ENCODE data around the gene PHC2.

Gene PHC2

DNA sequence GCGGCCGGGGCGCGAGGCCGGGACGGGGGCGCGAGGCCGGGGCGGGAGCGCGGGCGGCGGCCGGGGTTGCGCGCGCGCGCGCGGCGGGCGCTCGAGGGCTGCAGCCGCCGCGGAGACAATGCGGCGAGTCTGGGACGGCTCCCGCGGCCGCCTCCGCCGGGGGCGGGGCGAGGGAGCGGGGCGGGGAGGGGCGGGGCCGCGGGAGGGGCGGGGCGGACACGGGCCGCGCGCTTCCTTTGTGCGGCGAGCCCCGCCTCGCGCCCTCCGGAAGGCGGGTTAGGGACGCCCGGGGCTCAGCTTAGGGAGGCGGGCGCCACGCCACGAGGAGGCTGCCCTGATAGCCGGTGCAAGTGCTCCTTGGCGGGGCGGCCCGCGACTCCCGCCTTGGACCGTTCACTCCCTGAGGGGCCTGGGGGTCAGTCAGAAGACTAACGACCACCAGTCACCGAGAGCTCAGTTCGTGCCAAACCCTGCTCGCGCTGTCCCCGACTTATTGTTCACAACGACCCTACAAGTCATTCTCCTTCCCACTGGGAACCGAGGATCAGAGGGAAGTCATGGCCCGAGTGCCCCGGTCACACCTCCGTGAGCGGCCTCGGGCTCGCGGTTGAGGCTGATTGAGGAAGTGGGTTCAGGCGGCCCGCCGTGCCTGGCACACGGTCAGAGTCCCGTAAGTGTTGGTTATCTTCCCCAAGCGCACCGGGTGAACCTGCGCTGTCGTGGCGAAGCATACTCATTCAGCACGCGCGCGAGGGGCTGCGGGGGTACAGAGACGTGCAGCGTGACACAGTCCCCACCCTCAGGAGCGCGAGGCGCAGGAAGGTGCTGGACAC, 80.9 kb downstream of the PHC2 start:
- DNase-seq (ENCODE audit: low spot score): peak; percentile 89

DNA sequence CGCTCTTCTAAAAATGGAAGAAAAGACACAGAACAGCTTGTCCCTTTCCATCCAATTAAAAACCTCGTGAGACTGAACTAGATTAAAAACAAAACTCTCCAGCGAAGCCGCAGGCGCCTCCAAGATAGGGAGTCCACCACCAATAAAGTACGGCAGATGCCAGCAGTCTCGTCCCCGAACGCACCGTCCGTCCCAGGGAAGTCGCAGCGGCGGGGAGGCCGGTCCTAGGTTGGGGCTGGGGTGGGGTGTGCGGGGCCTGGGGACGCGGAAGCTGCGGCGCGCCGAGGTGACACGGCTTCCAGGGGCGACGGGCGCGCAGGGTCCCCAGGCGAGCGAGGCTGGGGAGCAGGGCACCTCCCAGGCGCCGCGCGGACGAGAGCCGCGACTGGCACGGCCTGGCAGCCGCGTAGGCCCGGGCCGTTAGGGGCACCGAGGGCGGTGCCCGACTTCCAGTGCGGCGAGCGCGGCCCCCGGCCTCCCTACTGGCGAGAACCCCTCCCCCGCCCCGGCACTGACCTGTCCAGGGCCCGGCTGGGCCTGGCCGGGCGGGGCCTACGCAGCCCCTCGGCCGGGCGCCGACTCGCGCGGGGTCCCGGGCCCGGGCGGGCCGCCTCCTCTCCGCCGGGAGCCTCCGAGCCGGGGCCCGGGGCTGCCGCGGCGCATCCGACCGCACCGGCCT, 81.7 kb downstream of the PHC2 start:
- DNase-seq (ENCODE audit: low spot score): no peak

DNA sequence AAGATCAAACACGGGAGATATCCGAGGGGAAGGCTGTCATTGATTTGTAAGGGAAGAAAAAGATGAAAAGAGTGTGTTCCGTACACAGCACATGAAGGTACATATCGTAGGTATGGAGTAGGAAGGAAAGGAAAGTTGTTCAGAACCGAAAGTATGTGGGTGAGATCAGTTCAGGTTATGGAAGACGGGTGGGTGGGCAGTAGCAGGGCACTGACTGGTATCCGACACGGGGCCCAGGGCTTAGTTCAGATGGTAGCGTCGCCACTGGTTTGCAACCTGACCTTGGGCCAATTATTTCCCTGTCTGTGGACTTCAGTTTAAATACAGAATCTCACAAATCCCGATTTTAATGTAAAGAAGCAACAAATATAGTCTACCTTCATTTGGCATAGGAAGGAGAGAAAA, 82.2 kb downstream of the PHC2 start:
- DNase-seq (ENCODE audit: low spot score): no peak

DNA sequence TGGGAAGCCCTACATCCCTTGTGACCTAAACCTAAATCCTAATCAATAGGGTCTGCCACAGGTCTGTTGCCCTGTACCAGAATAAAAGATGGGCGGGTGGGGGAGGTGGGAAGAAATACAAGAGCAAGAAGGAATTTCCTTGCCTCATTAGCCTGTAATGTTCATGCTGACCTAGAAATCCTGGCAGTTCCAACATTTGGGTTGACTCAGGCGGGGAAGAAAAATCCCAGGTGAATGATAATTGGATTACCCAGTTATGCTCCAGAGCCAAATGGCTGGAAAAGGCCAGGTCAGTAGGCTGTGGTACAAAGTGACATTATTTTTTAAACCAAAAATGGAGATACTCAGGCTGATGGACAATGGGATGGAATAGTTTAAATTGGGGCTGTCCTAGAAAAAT, 82.7 kb downstream of the PHC2 start:
- DNase-seq (ENCODE audit: low spot score): no peak

DNA sequence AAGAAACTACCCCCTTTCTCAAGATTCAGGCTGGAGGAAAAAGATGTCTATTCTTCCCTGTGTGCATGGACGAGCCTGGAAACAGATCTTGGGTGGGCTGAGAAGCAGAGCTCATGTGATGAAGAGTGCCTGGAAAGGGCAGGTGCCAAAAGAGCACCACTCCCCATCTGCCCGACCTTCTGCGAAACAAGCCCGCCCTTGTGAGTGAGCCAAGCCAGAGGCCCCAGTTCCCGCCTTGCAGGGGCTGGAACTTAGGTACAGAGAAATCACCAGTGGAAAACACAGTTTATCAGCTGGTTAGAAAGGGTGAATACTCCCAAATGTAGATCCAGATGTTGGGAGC, 83.3 kb downstream of the PHC2 start:
- DNase-seq (ENCODE audit: low spot score): no peak

DNA sequence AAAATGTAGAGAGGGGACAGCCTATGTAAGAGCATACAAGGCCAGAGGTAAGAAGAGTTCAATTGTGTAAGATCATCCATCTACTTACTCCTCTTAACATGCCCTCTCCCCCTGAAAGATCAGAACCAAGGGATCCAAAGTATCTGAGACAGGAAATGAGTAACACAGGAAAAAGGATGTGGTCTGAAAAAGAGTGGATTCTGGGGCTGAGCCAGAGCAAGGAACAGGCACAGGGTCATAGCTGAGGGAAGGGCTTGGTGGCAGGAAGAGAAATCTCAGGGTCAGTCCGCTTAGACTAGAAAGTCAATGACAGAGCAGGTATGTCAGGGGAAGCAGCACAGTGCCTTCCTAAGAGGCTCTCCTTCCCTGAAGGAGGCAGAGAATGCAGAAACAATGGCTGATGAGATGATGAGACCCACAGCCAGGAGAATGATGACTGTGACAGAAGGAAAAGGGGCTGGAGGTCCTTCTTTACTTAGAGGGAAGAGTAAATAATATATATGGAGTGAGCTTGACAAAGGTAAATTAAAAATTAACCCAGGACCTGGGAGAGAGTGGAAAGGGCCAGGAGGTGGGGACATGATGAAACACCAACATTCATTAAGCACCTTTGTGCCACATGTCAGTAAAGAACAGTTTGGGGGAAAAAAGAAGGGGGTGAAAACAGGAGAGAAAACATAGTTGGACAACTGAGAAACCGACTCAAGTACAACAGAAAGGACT, 83.8 kb downstream of the PHC2 start:
- no peak for DNase-seq (ENCODE audit: low spot score)

DNA sequence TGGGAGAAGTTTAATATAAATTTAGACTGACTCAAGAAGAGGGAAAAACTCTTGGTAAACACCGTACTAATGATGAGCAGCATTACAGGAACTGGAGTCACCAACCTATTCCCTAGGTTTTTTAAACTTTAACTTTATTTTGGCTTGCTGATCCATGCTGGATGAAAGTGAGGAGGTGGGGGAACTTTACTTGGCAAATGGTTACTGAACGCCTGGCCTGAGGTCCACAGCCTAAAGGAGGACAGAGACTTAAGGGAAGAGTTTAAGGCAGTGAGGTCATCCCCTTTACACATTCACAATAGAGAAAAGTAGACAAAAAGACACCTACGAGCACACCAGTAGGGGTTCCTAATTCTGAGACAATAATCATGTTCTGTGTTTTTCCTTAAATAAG, 84.4 kb downstream of the PHC2 start:
- DNase-seq (ENCODE audit: low spot score): no peak

DNA sequence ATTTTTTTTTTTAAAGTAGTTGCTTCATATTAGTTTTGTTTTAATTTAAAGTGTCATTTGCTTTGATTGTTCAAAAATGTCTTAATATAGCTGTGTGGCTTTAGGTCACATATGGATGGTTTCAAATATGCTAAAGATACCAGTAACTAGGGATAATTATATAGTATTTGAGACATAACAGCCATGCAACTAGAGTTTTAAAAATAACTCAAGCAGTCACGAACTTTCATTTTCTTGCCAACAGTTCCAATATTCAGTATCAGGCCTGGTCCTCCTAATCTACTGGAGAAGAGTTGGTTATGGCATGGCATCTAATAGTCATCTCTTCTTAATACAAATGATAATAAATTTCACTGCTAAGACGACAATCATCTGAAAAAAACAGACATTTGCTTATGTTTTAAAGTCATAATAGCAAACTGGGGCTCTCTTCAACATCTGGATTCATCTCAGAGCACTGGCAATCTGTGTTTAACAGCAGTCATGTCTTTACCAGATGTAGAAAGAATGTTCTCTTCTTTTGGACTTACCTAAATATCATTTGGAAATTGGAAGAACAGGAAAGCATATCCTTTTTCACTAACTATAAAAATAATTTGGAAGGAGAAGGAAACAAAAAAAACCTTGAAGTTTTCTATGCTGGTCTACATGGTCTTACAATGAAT, 85.9 kb downstream of the PHC2 start:
- no peak for DNase-seq (ENCODE audit: low spot score)

DNA sequence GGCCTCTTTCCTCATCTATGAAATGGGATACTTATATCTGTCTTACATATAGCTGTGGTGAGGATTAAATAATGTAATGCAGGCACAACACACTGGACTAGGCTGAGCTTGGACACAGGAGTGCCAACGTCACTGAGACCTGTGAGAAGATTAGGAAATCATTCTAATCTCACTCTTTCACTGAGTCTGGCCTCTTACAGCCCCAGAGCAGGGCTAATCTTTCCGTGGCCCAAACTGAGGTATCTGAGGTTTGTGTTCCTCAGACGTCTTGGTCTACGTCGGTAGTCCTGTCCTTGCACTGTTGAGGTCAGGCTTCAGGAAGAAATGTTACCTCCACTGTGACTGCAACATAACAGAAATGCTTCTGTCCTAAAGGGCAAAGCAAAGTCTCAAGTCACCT, 87.4 kb downstream of the PHC2 start:
- DNase-seq (ENCODE audit: low spot score): no peak

DNA sequence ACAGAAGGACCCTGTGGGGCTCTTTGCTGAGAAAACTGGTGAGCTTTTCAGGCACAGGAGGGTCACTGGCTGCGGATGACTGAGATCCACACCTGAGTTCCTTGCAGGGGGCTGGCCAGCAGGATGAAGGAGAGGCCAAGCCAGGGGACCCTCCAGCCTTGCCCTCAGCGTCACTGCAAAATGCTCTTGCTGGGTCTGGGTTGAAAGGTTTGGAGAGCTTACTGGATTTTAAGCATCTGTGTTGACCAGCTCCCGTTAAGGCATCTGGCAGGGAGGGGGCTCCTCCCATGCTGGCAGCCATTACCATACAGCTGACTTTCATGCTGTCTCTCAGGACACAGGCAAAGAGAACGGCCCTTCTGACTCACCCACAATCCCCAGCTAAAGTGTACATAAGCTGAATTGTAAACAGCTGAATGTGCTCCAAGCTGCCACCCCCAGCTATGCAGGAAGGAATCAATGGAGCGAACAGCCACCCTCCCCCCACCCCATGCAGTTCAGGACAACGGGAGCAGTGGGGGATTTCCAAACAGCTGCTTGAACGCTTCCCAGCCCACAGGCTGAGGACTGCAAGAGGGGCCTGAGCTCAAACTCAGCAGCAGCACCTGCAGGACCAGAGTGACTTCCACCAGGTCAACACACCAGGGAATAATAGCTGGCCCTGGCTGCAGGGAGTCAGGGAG, 88.7 kb downstream of the PHC2 start:
- DNase-seq (ENCODE audit: low spot score): peak; percentile 88

DNA sequence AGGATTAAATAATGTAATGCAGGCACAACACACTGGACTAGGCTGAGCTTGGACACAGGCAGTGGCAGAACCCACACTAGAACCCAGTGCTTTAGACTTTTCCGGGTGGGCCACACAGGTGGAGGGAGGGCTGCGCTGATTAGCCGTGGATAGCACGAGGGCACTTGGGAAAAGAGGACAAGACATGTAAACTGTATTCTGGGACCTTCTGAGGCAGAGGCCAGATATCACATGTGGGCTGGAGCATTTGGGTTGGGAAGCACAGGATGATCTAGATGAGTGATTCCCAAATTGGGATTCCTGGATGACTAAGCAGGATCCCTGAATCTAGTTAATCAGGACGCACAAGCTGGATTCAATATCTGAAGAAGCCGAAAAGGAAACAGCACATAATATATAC, 89.7 kb downstream of the PHC2 start:
- DNase-seq (ENCODE audit: low spot score): no peak

DNA sequence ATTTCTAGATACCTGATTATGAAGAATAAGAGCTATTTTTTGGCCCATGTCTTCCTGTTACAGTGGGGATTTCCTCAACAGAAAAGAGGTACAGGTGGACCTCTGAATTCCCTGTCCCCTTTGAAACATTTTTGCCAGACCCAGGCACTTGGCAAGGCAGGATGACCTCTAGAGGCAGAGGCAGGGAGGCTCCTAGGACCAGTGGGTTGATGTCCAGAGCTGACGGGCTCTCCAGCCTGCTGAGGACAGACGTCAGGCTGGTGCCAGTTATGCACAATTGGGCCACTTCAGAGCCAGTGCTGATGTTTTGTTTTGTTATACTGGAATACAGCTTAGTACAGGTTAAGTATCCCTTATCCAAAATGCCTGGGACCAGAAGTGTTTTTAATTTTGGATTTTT, 91.5 kb downstream of the PHC2 start:
- DNase-seq (ENCODE audit: low spot score): peak; percentile 64

DNA sequence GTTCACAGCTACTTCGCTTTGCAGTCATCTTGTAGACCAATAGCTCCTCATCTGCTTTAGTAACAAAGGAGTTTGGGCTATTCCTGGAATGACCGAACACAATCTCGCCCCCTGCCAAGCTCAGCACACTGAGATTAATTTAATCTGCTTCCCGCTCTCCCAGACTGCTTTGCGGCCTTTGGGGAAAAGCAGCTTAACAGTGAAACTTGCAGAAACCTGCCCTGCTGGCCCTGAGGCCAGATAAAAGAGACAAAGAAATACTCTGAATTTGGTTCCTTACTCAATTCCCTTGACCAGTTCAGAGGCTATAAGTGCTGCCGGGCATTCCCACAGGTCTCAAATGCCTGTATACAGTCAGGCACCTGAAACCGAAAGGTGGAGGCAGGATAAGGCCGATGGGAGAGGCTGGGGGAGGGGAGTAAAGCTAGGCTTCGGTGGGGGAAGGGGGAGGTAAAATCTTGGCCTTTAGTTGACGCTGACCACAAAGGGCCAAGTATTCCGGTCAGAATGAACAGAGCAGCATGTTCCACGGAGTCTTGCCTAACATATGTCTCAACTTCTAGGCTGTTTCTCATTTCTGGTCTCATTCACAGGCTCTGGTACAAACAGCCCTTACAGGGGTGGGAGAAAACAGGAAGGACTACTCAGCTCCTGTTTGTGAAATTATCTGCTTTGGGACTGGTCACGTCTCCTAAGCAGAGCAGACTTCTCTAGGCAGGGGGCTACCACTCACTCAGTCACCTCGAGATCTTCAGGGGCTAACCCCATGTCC, 92.3 kb downstream of the PHC2 start:
- DNase-seq (ENCODE audit: low spot score): peak; percentile 60

DNA sequence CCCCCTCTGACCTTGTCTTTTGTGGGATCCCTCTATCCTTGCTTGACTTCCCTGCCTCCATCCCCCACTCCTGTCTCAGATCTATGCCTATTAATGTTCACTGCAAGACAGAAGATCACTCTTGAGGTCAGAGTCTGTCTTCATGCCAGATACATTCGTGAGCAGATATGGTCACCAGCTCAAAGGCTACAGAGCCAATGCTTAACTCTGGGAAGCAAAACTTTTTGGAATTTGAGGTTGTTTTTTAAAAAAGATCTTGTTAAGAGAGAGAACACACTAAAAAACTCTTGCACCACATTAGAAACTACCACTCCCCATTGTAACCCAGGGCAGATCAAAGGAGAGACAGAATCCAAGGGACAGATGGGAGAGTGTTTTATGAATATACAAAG, 92.9 kb downstream of the PHC2 start:
- DNase-seq (ENCODE audit: low spot score): no peak

DNA sequence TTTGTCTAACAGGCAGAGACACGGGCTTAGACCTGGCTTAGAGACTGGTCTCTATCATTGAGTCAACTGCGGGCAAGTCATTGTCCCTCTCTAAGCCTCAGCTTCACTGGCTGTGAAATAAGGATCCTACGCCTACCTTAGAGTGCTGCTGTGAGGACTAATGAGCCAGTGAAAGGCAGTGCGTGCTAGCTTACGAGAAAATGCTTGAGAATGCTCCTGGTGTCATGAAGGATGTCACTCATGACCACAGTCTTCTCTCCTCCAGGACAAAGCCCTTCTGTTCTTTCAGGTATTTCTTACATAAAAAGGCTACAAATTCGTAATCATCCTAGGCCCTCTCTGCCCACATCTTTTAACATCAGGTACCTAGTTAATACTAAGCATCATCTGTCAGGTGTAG, 93.5 kb downstream of the PHC2 start:
- no peak for DNase-seq (ENCODE audit: low spot score)

DNA sequence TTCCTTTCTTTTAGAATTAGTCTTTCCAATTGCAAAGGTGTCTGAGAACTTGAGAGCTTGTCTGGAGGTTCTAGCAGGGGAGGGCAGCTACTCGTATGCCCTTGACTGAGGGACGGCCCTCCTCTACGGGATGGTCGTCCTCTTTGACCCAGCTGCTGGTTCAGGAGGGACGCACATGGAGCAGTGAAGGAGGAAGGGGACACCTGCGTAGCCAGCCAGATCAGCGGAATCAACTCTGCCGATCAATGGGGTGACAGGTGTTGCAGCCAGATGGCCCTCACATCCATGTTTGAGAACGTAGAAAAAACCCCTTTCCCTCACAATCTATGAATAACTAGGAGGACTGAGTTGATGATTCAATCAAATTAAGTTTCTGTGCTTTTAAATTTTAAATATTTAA, 94.3 kb downstream of the PHC2 start:
- DNase-seq (ENCODE audit: low spot score): no peak

DNA sequence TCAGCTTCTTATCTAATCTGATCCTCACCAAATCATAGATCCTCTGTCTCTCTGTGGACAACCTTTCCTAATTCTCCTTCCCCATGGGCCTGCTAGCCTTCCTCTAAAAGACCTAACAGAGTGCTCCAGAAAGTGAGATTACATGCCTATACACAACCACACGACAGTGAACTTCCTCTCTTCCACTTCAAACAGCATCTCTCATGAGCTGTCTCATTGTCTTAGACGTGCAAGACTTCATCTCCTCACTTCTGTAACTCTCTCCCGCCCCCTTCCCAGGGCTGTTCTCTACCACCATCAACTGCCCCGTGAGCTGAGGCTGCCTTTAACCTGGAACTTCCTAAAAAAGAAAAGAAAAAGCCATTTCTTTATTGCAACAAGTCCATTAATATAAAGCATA, 95.9 kb downstream of the PHC2 start:
- no peak for DNase-seq (ENCODE audit: low spot score)

DNA sequence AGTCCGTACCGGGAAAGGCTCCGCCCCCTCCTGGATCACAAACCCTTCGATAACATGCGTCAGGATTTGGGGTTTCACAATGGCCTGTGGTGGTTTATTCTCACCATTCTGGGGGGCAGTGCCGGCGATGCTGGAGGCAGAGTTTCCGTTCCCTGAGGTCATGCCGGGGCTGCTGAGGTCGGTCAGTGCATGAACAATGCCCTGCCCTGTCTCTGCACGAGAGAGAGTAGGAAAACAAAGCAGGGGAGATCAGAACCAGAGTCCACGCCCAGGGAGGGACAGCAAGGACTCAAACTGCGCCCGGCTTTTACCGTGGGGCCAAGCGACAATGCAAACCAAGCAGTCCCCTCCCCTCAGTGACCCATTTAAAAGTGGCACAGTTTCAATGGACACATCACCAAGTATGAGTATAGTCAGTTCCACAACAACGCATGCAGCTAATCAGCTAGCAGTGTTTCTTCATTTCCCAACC, 96.8 kb downstream of the PHC2 start:
- DNase-seq (ENCODE audit: low spot score): no peak

DNA sequence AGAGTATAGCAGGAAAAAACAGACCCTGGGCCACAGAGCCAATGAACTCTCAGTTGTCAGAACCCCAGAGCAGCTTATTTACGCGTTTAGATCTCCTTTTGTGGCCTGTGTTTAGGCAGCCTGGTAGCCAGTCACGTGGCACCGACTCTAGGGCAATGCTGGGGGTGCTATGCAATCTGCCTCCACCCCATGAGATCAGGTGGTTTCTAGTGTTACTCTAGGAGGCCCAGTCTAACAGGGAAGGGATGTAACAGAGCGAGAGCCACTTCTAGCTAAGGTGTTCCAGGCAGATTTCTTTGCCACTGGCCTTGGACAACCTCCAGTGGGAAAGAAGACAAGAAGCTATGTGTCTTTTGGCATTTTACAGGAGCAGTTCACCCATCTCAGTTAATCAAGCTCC, 98.0 kb downstream of the PHC2 start:
- no peak for DNase-seq (ENCODE audit: low spot score)

DNA sequence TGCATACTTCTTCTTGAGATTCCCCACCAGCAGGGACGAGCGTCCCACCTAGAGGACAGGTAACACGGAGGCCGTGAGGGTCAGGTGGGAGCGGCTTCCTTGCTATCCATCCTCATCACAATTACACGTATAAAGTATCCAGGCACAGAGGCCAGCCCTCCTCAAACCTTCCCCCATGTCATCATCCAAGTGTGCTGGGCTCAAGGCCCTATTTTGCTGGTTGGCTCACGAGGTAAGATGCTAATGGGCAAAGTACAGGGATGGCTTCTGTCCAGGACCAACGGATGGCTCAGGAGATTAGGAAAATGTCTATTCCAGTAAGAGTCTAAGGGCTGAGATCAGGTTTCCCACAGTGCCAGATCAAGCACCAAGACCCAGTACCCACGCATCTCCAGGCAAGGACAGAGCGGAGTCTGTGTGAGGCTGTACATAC, 98.5 kb downstream of the PHC2 start:
- DNase-seq (ENCODE audit: low spot score): no peak
